PC-9 (cell line): ENCODE measurements around the gene PHF21A.

Experiments
- CTCF ChIP-seq: fragments of 200-600 bp; sonication (generic); conservative IDR thresholded peaks from 2 replicates; pipeline ENCODE4 v1.6.1; 2017; ENCODE audit warnings: mixed run types, antibody characterized with exemption, mild to moderate bottlenecking, moderate library complexity
- EZH2 ChIP-seq: fragments of 200-600 bp; sonication (generic); IDR thresholded peaks from 2 replicates; pipeline ENCODE4 v1.8.0; 2017; ENCODE audit warnings: antibody characterized with exemption, low read depth

GRCh38 chr11:45884596-45885185, 236.6 kb downstream of the PHF21A start:
- no peak for TF ChIP-seq CTCF
- TF ChIP-seq EZH2 = no peak
